22Rv1 (cell line): ENCODE measurements around the gene PCSK5.

Source experiments
- ZFX ChIP-seq: fragments of 450-650 bp; IDR thresholded peaks from 2 replicates; pipeline ENCODE4 v1.6.1; 2017; ENCODE audit warnings: antibody characterized with exemption, borderline replicate concordance
- TF ChIP-seq, protein P1 (sequence below): fragments of 450-650 bp; IDR thresholded peaks from 2 replicates; pipeline ENCODE4 v1.5.1; 2017; ENCODE audit warnings: mild to moderate bottlenecking

DNA sequence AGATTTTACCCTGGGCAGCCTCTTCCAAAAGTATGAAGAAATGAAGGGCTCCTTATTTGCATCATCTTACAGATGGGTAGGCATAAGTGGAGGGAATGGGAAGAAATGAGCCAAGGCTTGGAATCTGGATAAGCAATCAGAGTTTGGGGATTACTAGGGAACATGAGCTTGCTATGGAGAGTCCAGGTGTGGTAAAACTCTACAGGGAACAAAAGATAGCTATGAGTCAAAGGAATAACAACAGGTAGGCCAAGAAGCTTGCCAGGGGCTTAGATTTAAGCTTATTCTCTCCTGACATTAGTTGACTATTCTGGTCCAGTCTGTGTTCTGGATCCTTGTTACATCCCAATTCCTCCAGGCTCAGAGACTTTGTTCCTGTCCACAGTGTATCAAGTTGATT, 487.3 kb downstream of the PCSK5 start:
- TF ChIP-seq, protein P1, sequence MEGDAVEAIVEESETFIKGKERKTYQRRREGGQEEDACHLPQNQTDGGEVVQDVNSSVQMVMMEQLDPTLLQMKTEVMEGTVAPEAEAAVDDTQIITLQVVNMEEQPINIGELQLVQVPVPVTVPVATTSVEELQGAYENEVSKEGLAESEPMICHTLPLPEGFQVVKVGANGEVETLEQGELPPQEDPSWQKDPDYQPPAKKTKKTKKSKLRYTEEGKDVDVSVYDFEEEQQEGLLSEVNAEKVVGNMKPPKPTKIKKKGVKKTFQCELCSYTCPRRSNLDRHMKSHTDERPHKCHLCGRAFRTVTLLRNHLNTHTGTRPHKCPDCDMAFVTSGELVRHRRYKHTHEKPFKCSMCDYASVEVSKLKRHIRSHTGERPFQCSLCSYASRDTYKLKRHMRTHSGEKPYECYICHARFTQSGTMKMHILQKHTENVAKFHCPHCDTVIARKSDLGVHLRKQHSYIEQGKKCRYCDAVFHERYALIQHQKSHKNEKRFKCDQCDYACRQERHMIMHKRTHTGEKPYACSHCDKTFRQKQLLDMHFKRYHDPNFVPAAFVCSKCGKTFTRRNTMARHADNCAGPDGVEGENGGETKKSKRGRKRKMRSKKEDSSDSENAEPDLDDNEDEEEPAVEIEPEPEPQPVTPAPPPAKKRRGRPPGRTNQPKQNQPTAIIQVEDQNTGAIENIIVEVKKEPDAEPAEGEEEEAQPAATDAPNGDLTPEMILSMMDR: no peak
- TF ChIP-seq ZFX: no peak
